GM19193 (cell line): Measurements from ENCODE around the gene SRGAP2B.
"Not testable (repeated sequence)": the region's sequence is repeated elsewhere in the genome, so short reads cannot be mapped to it uniquely, and the experiment has no call there.

Experiments
- POLR2A ChIP-seq: IDR thresholded peaks from 4 replicates; pipeline ENCODE4 v1.6.1; 2011; ENCODE audit not compliant: insufficient read depth, insufficient read length; ENCODE audit errors: extremely low read depth

SRGAP2B gene

DNA sequence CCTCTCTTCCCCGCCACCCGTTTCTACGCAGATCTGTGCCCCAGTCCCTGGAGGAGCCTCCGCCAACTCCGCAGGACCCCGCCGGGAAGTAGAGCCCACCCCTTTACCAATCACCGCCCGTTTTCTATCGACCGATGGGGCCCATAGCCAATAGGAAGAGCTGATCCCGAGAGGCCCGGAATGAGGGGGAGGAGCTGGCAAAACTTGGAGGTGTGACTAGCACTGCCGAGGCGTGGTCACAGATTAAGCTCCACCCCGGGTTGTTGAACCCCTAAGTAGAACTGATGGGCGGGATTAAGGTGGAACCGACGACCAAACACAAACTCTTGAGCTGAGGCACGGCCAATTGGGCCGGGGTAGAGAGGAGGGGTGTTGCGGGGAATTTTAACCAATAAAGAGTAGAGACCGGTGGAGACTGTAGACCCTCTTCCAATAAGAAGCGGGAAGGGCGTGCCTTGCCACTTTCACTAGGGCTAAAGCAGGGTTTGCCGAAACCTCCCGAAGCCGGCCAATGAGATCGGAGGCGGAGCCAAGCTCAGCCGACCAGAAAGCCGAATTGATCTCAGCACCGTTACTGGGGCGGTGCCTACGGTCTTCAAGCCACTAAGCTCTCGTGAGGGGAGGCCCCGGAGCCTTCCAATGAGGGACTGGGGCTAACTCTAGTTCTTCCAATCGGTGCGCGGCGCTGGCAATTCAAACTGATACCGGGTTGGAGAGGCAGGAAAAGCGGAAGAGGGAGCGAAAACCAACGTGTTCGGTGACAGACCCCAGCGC lies at the start of gene SRGAP2B, which contains the start of gene FAM72D:
SRGAP2B (minus strand) TSS at position 45 of the 774 bp plus-strand sequence. CDS start 2,427 bp downstream, outside the sequence.
FAM72D (plus strand) TSS at position 691 of the 774 bp plus-strand sequence. CDS start 874 bp downstream, outside the sequence.
- TF ChIP-seq POLR2A, result not testable (repeated sequence)
